VCaP (cell line): ENCODE measurements around the gene ZNF625.

Source experiments
- H3K27ac ChIP-seq: fragments of 450-650 bp; 2 replicates; pipeline ENCODE4 v1.5.1; 2017
- CTCF ChIP-seq: fragments of 450-650 bp; conservative IDR thresholded peaks from 2 replicates; pipeline ENCODE4 v1.5.1; 2017; ENCODE audit warnings: mild to moderate bottlenecking, moderate library complexity

ZNF625 gene

GRCh38 chr19:12155324-12155860, 1.1 kb downstream of the ZNF625 start:
- TF ChIP-seq CTCF, result no peak
- H3K27ac ChIP-seq, result peak overlapping the region; percentile 90

GRCh38 chr19:12145348-12145747, 11.2 kb downstream of the ZNF625 start:
- no peak for TF ChIP-seq CTCF
- H3K27ac ChIP-seq, result no peak overlapping the region

- peak overlapping the region; percentile 78; the same call in 1 of the 2 replicates for H3K27ac ChIP-seq
- peak; percentile 25 for TF ChIP-seq CTCF
These were observed 15.2 kb downstream of the ZNF625 start for GRCh38 chr19:12141405-12141736.

GRCh38 chr19:12140545-12141404, 15.8 kb downstream of the ZNF625 start:
- peak overlapping the region; percentile 78 for H3K27ac ChIP-seq
- TF ChIP-seq CTCF, result peak; percentile 95

- no peak for TF ChIP-seq CTCF
- H3K27ac ChIP-seq, result peak within 1 kb of the TSS; percentile 78
These were observed 16.5 kb downstream of the ZNF625 start, which contains the start of gene ZNF20 for GRCh38 chr19:12139885-12140544. Gene ZNF20, minus strand, starts transcription at chr19:12140350. Its CDS starts 168 bp downstream, at chr19:12140182.

GRCh38 chr19:12139269-12139668, 17.3 kb downstream of the ZNF625 start:
- TF ChIP-seq CTCF, result no peak
- H3K27ac ChIP-seq, result peak overlapping the region; percentile 78

- peak; percentile 77 for TF ChIP-seq CTCF
- no peak overlapping the region for H3K27ac ChIP-seq
These were observed 19.2 kb downstream of the ZNF625 start for GRCh38 chr19:12137221-12137940.
